Lower lobe of right lung (tissue), 2 donors: ENCODE results near the gene ST6GALNAC3. TPM values are rescaled to one million over a fixed set of nuclear protein-coding genes. Genes with fewer than 3 reads are reported as not detected.

Experiments
- ATAC-seq, 2 donors: fragments of 200-7000 bp; cut with Tn5 transposase; one replicate each; pipeline ENCODE4 v1.9.1; 2020 to 2022; ENCODE audit warnings: mild to moderate bottlenecking in 2 of 2, moderate library complexity in 2 of 2
- DNase-seq: peaks from one replicate; pipeline ENCODE4 v3.0.0-alpha.2; 2020
- H3K27ac ChIP-seq: fragments of 200-600 bp; one replicate; pipeline ENCODE4 v1.8.0; 2022
- H3K27me3 ChIP-seq: fragments of 200-600 bp; one replicate; pipeline ENCODE4 v1.8.0; 2022; ENCODE audit warnings: low read depth
- H3K36me3 ChIP-seq: fragments of 200-600 bp; one replicate; pipeline ENCODE4 v1.8.0; 2022; ENCODE audit warnings: mild to moderate bottlenecking
- H3K4me1 ChIP-seq: fragments of 200-600 bp; one replicate; pipeline ENCODE4 v1.8.0; 2022
- H3K4me3 ChIP-seq: fragments of 200-600 bp; one replicate; pipeline ENCODE4 v1.8.0; 2022; ENCODE audit warnings: mild to moderate bottlenecking
- H3K9me3 ChIP-seq: fragments of 200-600 bp; one replicate; pipeline ENCODE4 v1.8.0; 2022
- intact Hi-C: fragments of 100-400 bp; cut with DNase I; formaldehyde crosslinking; loops from one replicate; pipeline ENCODE4 v1.11.0; 2022
- total RNA-seq: library from RNA; stranded (reverse); fragmentation: NEBNext Ultra II Directional; extraction: Animal tissue kit (Norgen Biotek cat#: 25700); gene quantifications from one replicate; pipeline ENCODE4 v1.2.1, GENCODE V29; 2021
- TF ChIP-seq, protein P1 (sequence below): fragments of 200-600 bp; IDR thresholded peaks from one replicate; pipeline ENCODE4 v1.8.0; 2022; ENCODE audit warnings: antibody characterized with exemption, mild to moderate bottlenecking
- donor health status: DM: no; HTN: yes; CAD: no; lungs with severe emphysema.

The ST6GALNAC3 gene
- total RNA-seq, 1 donor from 2014 or later = 8.8 TPM

DNA sequence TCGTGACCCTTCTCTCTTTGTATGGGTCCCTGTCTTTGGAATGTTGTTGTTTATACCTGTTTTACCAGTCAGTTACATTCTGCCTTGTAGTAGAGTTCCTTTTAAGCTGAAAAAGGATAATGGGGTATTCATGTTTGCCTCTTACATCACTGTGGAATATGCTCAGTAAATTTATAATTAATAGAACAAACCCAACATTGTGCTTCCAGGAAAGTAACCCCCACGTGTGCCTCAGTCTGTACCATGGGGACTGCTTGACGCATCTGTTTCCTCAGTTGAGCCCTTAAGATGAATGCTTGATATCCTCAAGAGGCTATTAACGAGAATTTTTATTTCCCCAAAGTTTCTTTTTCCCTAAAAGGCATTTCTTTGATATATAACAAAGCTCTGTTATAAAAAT, 73.4 kb downstream of the ST6GALNAC3 start:
- Histone ChIP-seq H3K27me3 (no peaks in the 10 kb centered on the region), H3K4me1 (peaks cover 7% of the 10 kb centered on the region), H3K9me3 (no peaks in the 10 kb centered on the region), H3K4me3 (no peak overlapping the region), H3K36me3 (no peaks in the 10 kb centered on the region), H3K27ac (no peak overlapping the region)
- TF ChIP-seq, protein P1, sequence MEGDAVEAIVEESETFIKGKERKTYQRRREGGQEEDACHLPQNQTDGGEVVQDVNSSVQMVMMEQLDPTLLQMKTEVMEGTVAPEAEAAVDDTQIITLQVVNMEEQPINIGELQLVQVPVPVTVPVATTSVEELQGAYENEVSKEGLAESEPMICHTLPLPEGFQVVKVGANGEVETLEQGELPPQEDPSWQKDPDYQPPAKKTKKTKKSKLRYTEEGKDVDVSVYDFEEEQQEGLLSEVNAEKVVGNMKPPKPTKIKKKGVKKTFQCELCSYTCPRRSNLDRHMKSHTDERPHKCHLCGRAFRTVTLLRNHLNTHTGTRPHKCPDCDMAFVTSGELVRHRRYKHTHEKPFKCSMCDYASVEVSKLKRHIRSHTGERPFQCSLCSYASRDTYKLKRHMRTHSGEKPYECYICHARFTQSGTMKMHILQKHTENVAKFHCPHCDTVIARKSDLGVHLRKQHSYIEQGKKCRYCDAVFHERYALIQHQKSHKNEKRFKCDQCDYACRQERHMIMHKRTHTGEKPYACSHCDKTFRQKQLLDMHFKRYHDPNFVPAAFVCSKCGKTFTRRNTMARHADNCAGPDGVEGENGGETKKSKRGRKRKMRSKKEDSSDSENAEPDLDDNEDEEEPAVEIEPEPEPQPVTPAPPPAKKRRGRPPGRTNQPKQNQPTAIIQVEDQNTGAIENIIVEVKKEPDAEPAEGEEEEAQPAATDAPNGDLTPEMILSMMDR = no peak
- DNase-seq (no peak), ATAC-seq (no peak)
- intact Hi-C loops = no loop called here

DNA sequence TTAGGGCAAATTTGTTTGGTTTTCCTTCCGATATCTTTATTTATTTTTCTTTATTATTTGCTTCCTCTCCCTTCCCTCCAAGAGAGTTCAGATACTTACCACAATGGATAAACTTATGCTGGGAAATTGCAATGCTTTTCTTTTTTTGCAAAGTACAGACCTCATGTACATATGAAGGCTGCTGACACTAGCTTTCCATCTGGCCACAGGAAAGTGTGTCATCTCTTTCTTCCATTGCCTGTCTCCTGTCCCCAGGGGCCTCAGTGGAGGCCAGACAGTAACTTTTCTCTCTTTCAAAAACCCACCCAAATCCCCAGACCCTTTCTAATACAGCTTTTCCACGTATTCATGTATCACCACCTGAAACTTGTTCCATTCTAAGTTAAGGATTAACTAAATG, 73.9 kb downstream of the ST6GALNAC3 start:
- Histone ChIP-seq H3K27ac (no peak overlapping the region), H3K27me3 (no peaks in the 10 kb centered on the region), H3K9me3 (no peaks in the 10 kb centered on the region), H3K4me3 (no peak overlapping the region), H3K4me1 (peaks cover 6% of the 10 kb centered on the region), H3K36me3 (no peaks in the 10 kb centered on the region)
- DNase-seq (no peak), ATAC-seq (no peak)
- intact Hi-C loops = no loop called here
- TF ChIP-seq, protein P1 = no peak

DNA sequence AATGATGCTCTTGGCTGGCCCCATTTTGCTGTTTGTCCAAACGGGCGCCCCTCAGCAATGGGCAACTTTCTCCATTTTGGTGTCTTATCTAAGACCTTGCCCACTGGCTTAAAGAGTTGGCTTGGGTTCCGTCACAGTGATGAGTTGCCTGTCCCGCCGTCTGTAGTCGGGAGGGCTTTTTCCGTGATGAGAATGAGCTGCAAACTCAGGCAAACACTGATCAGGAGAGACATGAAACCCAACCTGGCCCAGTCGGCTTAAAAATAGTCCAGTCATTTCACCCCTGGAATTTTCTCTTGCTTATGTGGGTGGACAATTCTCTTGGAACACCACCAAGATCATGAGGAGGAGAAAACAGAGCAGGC, 79.3 kb downstream of the ST6GALNAC3 start:
- Histone ChIP-seq H3K4me3 (no peak overlapping the region), H3K9me3 (no peaks in the 10 kb centered on the region), H3K27me3 (no peaks in the 10 kb centered on the region), H3K4me1 (peaks cover 15% of the 10 kb centered on the region), H3K36me3 (no peaks in the 10 kb centered on the region), H3K27ac (no peak overlapping the region)
- intact Hi-C loops = no loop called here
- TF ChIP-seq, protein P1 = no peak
- no peak for DNase-seq
- no peak for ATAC-seq

DNA sequence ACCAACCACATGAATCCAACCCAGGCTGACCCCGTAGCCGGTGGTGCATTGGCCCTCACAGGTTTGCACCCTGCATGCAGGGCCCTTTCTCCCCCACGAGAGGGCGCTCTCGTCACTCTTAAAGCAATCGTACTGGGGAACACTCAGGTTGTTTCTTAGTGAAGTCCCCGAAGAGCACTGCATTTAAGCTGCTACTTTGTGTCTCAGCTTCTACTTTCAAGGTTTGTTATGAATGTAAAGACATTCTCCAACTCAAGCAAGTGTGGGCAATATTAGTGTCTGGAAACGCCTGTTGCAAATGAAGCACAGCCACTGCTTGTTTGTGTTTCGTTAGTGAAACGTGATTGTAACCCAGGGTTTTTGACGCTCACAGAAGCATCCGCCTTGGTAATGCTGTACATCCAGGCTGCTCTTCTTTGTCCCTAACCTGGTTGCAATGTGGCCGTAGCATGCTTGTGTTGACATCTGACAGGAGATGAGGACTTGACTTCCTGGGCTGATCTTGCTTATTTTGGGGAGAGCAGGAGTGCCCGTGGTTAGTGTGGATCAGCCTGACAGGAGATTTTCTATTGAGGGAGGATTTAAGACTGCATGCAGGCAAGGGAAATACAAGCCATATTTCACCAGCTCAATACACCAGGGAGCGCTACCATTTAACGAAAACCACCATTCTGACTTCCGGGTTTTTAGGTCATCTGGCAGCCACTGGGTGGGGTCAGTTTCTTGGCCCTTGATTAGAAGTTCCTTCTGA, 79.8 kb downstream of the ST6GALNAC3 start:
- H3K27ac ChIP-seq = peak overlapping the region; percentile 78
- H3K4me1 ChIP-seq = peaks cover 15% of the 10 kb centered on the region
- ATAC-seq (peak; percentile 94 to 97), DNase-seq (peak; percentile 82)
- peak overlapping the region; percentile 52 for H3K4me3 ChIP-seq
- no peaks in the 10 kb centered on the region for H3K9me3 ChIP-seq
- intact Hi-C loops = no loop called here
- TF ChIP-seq, protein P1 = peak; percentile 98
- no peaks in the 10 kb centered on the region for H3K36me3 ChIP-seq
- H3K27me3 ChIP-seq = no peaks in the 10 kb centered on the region

DNA sequence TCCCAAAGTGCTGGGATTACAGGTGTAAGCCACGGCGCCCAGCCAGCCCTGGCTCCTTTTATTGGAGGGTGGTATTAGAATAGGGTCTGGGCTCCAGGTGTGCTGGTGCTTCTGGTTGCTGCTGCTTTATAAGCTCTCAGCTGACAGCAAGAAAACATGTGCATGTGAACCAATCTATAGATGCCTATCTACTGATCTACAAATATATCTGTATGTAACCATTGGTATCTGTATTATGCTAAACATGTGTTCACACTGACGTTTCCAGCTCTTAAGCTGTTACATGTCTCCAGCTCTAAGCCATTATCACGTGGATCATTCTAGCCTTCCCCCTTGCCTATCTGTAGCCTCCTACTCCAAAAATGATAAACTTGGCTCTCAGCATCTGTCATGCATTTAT, 82.4 kb downstream of the ST6GALNAC3 start:
- ATAC-seq (no peak), DNase-seq (no peak)
- TF ChIP-seq, protein P1 = no peak
- Histone ChIP-seq H3K27me3 (no peaks in the 10 kb centered on the region), H3K36me3 (no peaks in the 10 kb centered on the region), H3K4me1 (peaks cover 15% of the 10 kb centered on the region), H3K4me3 (no peak overlapping the region), H3K27ac (no peak overlapping the region), H3K9me3 (no peaks in the 10 kb centered on the region)
- intact Hi-C loops = no loop called here
